Activated CD4-positive, CD25-positive, alpha-beta regulatory T cell (primary cell): ENCODE data around the gene FUT3.

Experiments used
- DNase-seq, 4 experiments: peaks; one replicate each; lab custom pipeline; 2025; lab: John Stamatoyannopoulos, UW

FUT3 gene

GRCh38 chr19:5823579-5824281 is 27.5 kb downstream of the FUT3 start:
- DNase-seq, result no peak

GRCh38 chr19:5822181-5822844 is 28.9 kb downstream of the FUT3 start:
- no peak for DNase-seq

DNA sequence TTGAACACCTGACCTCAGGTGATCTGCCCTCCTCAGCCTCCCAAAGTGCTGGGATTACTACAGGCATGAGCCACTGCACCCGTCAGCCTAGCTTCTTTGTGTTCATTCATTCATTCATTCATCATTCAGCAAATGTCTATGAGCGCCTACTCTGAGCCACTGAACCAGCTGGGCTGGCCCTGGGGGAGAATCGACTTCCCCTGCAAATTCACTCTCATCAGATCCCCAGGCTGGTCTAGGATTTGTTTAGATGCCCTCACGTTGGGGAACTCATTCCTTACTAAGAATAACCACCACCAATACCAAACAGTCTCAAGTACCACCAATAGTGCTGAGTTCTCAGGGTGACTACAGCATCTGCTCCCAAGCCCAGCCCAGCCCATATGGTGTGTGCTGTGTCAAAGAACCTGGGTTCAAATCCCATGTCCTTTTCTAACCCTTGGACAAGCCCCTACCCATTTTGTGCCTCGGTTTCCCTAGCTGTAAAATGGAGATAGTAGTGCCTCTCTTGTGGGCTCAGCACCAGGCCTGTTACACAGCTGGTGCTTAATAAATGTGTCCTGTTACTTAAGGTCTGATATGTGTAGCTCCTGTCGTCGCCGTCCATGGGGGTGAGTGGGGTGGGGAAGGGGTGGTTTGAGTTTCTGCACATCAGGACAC is 29.6 kb downstream of the FUT3 start:
- no peak for DNase-seq

DNA sequence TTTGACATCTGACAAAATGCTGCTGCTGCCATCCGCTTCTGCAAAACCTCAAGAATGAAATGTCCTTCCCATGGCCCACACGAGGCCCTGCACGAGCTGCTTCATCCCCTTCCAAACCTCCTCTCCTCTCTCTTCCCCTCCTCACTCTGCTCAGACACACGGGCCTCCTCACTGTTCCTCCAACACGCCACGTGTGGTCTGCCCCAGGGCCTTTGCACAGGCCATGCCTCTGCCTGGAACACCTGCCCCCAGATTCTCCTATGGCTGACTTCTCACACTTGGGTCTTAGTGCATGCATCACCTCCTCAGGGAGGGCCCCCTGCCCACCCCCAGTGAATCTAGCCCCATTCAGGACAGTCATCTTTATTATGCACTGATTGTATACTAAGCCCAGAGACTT is 30.5 kb downstream of the FUT3 start:
- no peak for DNase-seq

- no peak for DNase-seq
These were observed 32.7 kb downstream of the FUT3 start for GRCh38 chr19:5818594-5818993.

GRCh38 chr19:5817218-5817617 is 34.0 kb downstream of the FUT3 start:
- DNase-seq, result no peak

DNA sequence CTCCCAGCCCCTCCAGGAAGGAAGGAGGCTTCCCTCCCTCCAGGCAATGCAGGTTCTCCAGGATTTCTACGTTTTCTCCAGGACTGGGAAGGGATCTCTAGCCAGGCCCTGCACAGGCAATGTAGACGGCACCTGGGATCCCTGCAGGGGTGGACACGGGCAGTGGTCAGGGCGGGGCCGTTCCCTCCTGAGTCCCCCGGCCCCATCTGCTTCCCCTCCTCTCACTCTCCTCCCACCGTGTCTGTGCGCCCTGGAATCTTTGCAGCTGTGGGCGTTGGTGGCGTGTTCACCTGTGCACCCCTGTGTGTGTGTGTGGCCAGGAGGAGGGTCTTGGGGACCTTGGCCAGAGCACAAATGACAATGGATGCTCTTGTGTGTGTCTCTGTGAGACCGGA is 36.4 kb downstream of the FUT3 start:
- DNase-seq, result no peak

GRCh38 chr19:5814123-5814851 is 37.0 kb downstream of the FUT3 start:
- no peak for DNase-seq

DNA sequence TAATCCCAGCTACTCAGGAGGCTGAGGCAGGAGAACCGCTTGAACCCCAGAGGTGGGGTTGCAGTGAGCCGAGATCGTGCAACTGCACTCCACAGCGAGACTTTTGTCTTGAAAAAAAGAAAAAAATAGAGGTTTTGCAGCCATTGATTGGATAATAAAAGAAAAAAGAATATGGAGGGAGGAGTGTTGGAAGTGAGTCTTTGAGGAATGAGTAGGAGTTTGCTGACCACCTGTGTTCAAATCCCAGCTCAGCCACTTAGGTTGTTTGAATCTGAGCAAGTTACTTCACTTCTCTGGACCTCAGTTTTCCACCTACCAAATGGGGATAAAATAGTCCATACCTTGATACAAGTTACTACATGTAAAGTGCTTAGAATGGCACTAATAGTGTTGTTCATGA is 40.1 kb downstream of the FUT3 start:
- DNase-seq, result no peak

GRCh38 chr19:5809469-5809868 is 41.8 kb downstream of the FUT3 start:
- no peak for DNase-seq

DNA sequence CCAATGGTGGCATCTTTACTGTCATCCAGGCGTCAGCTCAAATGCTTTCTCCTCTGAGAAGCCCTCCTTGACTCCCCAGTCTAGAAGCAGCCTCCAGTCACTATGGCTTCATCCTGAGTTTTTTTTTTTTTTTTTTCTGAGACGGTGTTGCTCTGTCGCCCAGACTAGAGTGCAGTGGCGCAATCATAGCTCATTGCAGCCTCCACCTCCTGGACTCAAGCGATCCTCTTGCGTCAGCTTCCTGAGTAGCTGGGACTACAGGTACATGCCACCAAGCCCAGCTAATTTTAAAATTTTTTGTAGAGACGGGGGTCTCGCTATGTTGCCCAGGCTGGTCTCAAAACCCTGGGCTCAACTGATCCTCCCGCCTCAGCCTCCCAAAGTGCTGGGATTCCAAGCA is 42.2 kb downstream of the FUT3 start:
- no peak for DNase-seq

DNA sequence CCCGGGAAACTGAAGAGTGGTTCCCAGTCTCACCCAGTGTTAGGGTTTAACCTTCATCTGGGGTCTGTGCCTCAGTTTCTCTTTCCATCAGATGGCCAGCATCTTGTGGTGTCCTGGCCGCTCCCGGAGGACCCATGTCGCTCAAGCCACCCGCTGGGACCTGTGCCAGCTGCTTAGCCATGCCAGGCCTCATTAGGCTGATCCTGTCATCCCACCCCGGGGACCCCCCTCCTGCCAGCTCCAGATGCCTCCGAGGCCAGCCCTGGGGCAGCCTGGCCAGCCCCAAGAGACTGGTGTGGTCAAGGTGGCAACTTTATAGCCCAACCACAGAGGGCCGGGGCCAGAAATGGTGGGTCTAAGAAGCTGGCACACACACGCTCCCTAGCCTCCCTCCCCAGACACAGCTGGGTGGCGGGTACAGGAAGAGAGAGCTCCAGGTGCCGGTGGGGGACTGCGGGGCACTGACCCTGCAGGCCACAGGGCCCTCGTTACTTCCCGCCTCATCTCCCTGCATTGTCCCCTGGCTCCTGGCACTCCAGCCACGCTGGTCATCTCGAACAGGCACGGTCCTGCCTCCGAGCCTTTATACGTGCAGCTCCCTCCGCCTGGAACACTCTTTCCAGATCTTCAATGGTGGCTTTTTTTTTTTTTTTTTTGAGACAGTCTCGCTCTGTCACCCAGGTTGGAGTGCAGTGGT is 43.0 kb downstream of the FUT3 start:
- no peak for DNase-seq

DNA sequence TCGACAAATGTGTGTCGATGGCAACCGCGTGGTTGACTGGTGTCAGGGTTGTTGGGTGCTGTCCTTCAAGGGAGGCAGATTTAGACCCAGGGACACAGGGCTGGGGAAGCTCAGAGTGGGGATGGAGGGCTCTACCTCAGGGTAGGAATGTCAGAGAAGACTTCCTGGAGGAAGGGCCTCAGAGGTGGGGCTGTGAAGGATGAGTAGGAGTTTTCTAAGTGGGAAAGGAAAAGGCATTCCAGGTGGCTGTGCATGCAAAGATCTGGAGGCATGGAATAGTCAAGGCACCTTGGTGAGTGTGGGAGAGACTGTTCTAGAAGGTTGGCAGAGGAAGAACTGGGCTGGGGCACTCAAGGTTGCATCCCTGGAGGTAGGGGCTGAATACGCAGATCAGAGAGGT is 44.3 kb downstream of the FUT3 start:
- DNase-seq, result no peak

DNA sequence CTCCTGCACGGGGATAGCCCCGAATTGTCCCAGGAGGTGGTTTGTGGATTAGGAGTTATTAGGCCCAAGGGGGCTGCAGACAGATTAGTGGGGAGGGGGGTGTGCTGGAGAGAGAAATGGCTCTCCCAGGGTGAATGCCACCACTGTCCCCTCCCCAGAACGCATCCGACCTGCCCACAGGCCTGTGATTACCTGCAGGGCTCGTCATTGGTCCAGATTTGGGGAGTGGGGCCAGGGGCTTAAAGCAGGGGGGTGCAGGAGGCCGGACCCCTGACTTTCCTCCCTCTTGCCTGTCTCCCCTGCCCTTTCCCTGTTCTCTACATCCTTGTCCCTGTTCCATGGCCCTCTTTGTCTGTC is 45.1 kb downstream of the FUT3 start:
- no peak for DNase-seq

GRCh38 chr19:5805462-5806132 is 45.7 kb downstream of the FUT3 start:
- peak in 3 of 4 experiments; percentile 34 to 56 (median 39) for DNase-seq

DNA sequence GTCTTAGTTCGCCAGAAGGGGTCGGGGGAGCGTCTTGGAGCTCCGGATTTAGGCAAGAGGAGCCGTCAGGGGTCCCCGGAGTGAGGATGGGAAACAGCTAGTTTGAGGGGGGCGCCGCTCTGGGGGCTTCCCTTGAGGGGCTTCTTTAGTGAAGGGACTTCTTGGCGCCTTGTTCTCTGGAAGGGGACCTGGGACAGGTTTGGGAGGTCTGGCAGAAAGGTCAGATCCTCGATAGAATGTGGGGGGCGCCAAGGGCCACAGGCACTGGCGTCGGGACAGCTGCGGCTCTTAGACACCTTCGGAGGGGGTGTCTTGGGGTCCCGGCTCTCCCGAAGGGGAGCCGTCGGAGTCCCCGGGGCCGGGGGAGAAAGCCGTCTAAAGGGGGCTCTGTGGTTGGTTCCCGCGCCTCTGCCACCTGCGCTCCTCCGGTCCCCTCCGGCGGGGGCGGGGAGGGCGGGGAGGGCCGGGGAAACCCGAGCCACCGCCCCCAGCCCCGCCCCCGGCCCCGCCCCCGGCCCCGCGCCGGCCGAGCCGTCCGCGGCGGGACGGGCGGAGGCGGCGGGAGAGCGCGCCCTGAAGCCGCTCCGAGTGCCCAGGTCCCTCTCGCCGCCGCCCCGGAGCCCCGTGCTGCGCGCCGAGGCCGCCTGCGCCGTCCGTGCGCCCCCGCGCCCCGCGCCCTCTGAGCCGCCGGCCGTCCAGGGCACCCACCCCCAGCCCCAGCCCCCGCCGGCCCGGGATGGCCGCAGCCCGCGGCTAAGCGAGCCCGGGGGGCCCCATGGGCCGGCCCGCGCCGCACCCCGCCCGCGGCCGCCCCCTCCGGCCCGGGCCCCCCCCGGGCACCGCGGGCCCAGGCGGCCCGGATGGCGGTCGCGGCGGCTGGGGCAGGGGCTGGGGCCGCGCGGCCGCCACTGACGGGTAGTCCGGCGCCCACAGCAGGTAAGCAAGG is 46.5 kb downstream of the FUT3 start, which contains the start of gene NRTN:
Gene NRTN, plus strand, starts transcription at position 552 of the 946 bp plus-strand sequence. CDS start 19,099 bp downstream, outside the sequence.
- peak in 2 of 4 experiments; percentile 26 to 29 for DNase-seq

- DNase-seq, result peak; percentile 74 to 89 (median 82)
These were observed 47.3 kb downstream of the FUT3 start for GRCh38 chr19:5803752-5804515.

- DNase-seq, result no peak
These were observed 47.9 kb downstream of the FUT3 start for GRCh38 chr19:5803441-5803751.

DNA sequence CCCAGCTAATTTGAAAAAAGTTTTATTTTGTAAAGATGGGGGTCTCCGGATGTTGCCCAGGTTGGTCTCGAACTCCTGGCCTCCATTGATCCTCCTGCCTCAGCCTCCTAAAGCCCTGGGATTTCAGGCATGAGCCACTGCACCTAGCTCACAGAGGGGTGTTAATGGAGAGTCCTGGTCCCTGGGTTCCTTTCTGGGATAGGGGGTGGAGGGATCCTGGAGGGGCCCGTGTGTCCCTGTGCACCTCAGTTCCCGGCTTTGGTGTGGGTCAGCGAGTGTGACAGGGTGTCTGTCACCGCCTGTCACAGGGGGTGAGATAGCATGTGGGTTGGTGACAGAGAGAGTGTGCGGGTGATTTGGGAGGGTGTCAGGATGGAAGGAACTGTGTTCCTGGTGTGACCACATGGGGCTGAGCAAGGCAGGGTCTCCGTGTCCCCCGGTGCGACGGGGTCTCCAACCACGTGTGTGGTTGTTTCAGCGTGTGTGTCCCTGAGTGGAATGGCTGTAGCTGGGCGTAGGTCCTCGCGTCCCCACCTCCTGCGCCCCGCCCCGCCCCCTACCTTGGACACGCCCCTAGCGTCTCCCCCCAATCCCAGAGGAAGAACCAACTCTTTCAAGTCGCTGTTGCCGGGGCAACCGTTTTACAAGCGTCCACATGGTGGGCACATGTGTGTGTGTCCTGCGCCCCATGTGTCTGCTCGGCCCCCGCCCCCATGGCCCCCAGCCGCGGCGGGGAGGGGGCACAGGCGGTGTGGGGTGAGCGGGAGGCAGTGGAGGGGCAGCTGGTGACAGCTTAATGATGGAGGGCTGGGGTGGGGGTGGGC is 49.2 kb downstream of the FUT3 start:
- DNase-seq, result no peak
